Glomerular endothelial cell (primary cell): ENCODE measurements around the gene NPR3. TPM values are rescaled to one million over a fixed set of nuclear protein-coding genes. Genes with fewer than 3 reads are reported as not detected.

ENCODE experiments used
- DNase-seq: peaks from one replicate; pipeline ENCODE4 v3.0.0-alpha.2; 2011; ENCODE audit warnings: low read depth, low spot score; ENCODE audit errors: extremely low read depth
- total RNA-seq: library from RNA; depleted of rRNA; stranded (reverse); fragments of >200 nt; gene quantifications from 2 replicates; pipeline ENCODE4 v1.2.3, GENCODE V29; 2015

The NPR3 gene
- total RNA-seq, 1 donor from 2014 or later = 0.70 TPM

DNA sequence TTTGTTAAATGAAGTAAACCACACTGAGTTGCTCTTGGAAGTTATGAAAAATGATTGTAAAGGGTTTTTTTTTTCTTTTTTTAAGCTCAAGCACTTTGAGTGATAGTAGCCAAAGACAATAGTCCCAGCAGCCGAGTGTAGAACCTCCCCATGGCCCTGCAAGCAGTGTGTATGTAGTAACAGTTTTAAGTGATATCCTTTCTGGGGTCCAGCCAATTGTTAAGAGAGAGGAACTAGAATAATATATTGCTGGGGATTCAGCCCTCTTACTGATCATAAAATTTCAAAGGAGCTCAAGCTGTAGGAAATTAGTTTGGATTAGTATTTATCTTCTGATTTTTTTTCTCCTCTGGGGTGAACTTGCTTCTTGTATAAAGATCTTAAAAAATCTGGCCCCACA, 43.2 kb downstream of the NPR3 start:
- no peak for DNase-seq

DNA sequence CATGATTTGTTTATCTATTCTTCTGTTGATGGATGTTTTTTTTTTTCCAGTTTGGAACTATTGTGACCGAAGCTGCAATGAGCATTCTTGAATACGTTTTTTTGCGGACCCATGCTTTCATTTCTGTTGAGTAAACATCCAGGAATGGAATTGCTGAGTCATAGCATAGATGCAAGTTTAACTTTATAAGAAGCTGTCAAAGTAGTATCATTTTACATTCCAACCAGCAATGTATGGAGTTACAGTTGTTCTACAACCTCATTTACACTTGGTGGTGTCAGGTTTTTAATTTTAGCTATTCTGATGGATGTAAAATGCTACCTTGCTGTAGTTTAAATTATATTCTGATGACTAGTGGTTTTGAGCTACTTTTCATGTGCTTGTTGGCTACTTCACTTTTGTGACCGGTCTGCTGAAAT, 49.0 kb downstream of the NPR3 start:
- DNase-seq = peak; percentile 3

DNA sequence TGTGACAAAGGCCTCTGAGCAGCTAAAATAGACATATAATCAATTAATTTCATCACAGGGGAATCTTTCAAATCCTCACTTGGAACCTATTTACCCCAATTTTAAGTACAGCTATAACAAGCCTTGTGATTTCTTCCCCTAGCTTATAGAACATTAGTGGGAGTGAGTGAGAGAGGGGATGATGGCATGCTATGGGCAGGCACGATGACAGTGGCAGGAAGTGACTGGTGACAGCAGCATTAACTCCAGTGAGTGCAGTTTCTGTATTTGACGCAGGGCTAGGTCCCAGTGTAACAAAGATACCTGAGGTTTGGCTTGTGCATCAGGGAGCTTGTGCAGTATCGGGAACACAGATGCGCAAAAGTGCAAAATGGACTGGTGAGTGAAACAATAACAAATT, 54.1 kb downstream of the NPR3 start:
- no peak for DNase-seq

DNA sequence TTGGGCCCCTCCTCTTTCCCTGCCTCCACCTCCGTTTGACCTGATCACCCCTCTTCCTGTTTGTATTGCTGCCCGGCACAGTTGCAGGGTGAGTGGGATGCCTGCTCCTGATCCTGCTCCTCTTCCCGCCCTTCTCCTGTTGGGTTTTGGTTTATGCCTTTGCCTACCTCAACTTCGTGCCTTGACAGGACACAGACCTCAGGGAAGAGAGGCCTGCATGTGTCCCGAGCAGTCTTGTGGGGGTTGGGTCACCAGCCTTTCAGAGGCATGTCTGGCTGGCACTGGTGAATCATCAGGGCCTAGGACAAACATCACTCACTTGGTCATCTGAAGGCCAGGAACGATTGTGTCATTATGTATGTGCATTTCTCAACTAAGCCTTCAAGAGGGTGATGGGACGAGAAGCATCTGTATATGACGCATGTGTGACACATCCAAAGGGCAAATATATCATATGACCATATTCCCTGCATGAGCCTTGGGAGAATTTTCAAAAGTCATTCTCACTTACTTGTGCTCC, 56.9 kb downstream of the NPR3 start:
- DNase-seq = peak; percentile 3

DNA sequence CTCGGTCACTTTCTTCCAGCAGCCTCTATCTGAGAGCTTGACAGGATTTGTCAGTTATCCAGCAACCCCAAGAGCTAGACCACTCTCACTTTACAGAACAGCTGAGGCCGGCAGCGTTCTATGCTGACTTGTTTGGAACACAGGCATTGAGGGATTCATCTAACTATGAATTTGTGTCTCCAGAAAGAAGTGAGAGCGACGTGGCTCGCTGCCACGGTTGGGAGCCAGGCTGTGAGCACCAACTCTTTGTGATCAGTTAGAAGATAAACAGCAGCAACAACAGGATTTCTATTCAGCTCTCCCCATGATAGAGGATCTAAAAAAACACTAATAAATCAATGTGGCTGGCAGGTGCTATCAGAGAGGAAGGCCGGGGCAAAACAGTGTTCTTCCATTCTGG, 58.6 kb downstream of the NPR3 start:
- no peak for DNase-seq

DNA sequence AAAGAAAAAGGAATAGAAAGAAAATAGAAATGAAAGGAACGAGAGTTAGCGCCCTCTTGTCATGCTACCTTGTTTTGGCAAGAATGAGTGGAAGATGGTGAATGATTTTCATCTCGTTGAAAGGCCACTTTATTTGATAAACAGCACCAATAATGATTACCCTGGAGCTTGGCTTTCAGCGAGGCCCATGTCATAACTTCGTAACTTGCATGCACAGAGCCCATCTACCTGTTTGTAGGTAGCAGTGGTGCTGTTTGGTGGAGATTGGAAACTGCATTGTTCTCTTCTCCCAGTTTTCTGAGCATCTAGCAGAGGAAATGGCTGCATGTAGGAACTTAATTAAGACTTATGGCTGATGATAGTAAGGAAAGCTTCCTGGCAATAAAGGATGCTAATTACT, 59.3 kb downstream of the NPR3 start:
- no peak for DNase-seq

DNA sequence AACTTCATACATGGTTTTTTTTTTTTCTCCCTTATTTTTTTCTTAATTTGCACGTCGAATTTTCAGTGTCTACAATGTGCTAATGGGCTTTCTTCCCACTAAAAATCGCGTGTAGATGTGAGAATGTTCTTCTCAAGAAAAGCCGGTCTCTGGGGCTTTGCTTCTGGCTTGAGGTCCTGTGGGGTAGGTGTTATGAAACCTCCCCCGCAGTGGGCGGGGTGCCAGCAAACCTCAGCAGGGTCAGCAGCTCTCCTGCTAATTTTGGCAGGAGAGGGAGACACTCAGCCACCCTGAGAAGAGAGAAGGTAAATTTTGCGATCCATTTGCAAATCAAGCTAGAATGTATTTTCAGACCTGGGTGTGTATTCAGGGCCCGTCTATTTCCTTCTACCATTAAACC, 59.9 kb downstream of the NPR3 start:
- no peak for DNase-seq

DNA sequence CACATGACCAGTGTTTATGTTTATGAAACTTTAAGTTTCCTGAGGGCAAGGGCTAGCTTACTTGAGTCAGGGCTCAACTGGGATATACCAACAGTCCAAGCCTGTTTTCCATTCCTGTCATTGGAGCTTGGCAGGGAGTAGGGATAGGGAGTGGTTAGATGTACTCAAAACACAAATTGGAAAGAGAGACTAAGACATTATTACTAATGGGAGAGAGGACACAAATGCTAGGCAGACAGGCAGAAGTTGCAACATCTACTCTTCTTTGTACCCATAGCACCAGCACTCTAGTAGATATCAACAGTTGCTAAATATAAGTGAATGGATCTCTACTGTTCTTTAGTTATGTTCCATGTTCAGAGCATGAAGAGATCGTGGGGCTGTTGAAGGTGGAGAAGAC, 62.8 kb downstream of the NPR3 start:
- DNase-seq = no peak

DNA sequence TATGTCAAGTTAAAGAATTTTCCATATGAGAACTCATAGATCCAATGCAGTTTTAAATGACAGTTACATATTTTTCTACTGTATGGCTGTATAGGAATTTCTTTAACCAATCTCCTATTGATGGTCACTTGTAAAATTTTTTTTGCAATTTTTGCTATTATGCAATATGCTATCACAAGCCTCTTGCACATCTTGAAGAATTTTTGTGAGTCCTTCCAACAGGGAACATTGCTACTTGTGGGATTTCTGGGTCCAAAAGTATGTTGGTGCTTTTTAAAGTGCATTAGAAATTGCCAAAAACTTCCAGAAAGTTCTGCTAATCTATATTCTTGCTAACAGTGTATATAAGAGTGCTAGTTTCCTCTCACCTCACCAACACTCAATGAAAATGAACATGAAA, 65.1 kb downstream of the NPR3 start:
- no peak for DNase-seq

DNA sequence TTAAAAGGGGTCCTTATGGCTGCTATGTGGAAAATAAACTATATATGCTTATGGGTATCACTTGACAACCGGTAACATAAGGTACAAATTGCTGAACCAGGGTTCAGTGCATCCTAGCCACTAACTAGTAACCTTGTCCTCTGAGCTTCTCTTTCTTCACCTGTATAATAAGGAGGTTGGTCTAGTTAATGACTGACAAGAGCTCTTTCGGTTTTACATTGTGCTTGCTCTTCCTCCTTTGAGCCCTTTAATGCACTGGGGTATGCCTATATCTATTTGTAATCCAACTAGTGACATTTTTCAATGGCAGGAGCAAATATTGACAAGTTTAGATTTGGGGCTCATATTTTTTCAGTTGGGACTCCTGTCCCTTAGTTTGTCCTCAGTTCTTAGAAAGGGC, 66.1 kb downstream of the NPR3 start:
- no peak for DNase-seq

DNA sequence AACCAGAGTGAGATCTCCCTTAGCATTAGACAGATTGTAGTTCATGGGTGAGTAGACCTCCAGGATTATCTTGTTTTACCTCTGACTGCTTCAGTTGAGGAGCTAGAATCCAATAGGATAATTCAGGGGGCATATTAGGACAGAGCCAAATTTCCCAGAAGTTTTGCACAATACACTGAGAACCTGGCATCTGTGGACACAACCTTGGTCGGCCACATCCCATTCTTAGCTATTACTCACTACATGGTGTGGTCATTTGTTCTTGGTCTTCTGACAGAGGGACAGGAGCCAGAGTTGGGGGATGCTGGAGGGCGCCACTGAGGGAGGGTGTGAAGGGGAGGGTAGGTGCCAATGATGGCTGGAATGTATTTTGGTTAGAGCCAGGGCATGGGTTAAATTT, 66.6 kb downstream of the NPR3 start:
- DNase-seq = no peak

DNA sequence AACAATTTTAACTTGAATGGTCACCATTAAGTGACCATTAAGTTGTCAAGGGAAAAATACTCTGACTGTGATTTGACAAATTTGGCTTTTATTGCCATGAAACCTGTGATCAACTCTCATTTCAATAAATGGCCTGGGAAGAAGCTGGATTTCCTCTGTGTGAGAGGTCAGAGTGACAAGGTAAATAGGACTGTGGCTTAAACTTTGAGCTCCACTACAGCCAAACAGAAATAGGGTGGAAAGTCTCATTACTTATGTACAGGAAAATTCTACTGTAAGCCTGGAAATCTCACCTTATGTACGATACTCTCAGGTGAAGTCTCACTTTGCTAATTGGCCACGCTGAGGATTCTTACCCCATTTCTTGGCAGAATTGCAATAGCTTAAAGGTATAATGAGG, 67.3 kb downstream of the NPR3 start:
- no peak for DNase-seq

DNA sequence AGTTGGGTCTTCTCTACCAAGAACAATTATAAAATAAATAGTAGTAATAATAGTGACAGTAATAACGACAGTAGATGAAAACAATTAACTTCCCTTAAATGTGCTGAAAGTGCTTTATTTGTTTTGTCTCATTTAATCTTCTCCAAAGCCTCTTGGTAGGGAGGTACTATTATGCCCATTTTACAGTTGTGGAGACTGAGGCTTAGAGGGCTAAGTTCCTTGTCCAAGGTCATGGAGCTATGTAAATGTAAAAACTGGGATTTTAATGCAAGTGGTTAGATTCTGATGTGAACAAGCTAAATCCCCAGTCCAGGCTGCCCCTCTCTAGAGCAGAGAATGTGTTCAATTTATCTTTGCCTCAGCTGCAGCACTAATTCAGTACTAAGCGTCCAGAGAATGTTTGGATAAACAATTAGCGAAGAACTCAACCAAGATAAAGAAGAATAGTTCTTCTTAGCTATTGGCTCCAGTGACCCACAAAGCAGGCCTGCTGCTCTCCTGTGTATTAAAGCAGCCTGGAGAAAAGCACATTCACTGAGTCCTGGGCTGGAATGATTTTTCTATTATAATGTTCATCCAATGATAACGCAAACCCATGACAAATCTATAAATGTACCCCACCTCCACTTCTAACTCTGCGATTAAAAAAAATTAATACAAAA, 68.8 kb downstream of the NPR3 start:
- no peak for DNase-seq

DNA sequence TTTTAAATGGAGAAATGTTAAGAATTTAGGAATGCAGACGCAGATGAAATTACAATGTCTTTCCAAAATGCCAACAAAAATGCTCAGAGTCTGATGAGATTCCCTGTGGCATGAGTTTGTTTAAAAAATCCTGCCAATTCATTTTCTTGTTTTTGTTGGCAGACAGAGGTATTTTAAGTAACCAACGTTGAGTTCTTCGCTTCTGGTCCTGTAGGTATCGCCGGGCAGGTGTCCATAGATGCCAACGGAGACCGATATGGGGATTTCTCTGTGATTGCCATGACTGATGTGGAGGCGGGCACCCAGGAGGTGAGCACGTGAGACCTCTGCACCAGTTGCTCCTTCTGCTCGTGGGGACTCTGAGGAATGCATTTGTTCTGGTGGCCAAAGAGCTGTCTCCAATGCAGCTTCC, 69.4 kb downstream of the NPR3 start:
- DNase-seq = no peak

DNA sequence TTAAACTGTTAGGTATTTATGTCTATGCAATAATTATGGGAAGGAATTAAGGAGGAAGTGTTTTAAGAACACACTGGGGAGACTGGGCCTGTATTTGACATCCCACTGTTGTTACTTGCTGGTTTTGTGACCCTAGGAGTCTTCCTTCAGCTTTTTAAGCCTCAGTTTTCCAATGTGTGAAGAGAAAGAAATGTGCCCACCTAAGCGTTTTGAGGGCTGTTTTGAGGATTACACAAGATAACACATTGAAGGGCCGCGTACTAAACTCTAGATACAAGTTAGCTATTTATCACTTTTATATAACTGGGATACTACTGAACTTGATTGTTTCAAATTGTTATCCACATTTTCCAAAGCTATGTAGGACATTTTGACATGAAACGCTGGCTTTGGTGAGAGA, 72.5 kb downstream of the NPR3 start:
- DNase-seq = no peak

DNA sequence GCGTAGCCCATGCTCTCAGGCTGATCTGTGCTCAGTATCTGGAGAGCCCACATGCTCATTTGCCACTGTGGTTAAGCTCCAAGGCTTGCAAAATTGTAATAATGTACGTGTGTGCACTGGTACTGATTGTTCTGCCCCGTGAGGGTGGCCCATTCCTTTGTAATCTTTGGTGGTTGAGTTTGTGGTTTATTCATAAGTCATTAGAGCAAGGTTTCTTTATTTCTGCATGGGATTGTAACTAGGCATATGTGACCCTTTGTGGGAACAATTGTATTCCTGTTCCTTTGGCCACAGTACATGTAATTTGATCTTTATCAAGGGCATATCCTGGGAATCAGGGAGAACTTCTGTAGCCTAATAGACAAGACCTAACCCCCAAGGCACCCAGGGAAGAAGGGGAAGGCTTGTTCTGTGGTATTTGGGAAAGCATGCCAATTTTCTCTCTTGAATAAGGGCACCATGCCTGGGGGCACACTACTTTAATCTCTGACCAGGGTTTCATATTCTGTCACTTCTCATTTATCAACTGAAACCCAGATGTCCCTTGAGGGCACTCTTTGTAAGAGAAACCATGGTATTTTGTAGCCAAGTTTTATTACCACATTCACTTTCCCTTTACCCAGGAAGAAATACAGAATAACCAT, 74.6 kb downstream of the NPR3 start:
- no peak for DNase-seq

DNA sequence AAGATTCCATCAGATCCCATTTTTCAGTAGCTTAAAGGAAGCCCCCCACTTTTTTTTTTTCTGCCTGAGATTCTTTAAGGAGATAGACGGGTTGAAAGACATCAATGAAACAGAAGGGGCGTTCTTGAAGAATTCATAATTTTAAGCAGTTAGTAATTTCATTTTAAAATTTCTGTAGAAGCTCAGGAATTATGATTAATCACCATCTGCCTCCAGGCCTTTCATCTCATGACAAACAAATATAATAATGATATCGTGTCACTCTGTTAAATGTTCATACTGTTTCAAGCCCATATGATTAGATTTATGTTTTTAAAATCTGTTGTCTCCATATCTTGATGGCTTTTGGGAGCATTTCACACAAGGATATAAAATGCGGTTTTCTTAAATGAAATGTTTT, 75.2 kb downstream of the NPR3 start:
- DNase-seq = no peak

DNA sequence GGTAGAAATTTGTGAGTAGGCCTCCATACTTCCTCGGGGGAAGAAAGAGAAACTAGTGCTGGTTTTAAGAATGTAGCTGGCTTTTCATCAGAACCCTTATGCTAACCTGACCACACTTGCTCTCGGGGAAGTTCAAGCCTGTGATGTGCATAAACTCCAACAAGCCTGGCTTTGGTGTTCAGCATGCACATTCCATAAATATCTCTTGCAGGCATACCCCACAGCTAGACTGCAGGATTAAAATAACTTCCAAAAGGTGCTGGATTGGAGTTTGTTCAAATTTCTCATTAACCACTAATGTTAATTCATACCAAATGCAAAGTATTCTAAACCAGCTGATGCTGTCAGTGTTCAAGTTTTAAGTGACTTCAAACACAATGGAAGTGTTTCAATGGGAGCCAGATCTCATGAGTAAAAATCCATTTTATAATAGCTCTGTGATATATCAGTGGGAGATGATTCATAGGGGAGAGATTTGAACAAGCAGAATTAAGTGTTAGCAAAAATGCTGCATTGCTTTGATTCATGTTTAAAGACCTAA, 79.4 kb downstream of the NPR3 start:
- no peak for DNase-seq

DNA sequence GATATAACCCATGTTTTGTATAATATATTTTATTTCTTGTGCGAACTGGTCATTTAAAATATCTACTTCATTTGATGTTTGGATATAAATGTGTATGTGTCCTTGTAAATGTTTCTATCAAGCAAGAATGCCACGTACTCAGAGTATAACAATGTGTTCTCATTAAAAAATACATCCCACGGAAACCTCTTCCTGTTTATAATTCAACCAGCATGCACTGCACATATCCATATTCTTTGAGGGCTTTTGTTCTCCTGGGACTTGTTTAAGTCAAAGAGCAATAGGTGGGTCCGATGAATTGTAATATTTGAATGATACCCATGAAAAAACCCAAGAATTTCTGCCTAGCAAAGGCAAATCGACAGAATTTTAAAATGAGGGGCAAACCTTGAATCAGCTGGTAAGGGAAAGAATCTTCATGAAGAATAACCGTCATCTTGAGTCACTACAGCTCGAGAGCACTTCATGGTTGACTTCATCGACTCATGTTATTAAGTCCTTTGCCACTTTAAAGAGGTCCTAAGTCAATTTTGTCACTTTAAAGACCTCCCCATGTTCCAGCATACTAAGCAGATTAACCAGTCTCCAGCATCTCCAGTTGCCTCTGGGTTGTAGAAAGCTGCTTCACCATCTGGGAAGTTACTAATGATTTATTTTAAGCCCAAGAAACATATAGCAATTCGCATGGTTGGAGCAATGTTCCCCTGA, 80.6 kb downstream of the NPR3 start:
- DNase-seq = no peak

DNA sequence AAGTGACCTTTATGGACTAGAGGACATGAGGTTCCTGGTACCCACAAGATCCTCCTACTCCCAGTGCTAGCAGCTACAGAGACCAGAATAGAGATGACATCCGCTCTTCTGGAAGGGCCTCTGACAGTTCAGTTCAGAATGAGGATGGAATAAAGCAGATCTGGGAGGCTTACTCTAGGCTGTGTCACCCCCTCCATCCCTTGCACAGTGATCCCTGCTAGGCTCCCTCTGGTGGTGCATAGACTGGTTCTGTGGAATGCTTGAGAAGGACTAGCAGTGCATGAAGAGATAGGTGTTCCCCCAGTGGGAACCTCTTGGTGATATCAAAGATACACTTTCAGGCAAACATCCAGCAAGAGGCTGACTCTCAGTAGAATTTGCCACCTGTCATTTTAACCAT, 83.0 kb downstream of the NPR3 start:
- no peak for DNase-seq

DNA sequence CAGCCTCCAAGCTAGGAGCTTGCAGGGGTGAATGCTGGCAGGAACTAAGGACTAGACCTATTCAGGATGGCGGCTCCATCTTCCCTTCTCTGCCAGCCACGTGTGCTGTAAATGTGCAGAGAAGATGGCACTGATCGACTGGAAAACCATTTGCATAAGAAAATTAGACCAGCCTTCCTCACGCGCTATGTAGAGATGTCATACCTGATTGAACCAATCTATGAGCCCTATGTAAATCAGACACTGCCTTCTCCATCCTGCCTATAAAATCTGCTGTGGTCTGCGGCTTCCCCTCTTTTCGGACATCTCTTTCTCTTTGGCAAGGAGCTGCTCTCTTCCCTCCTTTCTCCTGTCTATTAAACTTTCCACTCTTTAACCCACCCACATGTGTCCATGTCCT, 91.6 kb downstream of the NPR3 start:
- no peak for DNase-seq

DNA sequence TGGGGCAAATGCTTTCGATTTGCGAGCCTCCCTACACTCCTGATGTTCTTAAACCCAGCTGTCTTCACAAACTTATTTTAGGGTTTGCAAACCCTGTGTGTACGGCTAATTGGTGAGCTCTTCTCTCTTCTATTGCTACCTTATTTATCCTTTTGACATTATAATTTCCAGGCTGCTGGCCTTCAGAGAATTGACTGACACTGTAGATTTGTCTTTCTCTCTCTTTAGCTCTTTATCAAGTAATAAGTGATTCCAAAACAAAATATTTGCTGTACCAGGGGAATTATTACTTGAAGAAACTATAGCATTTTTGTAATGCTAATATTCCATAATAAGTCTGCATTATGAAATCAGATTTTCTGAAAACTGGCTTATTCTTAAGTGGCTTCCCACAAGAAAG, 92.5 kb downstream of the NPR3 start:
- DNase-seq = no peak
